Gastroesophageal sphincter (tissue), 4 donors: ENCODE results near the gene IL1RAPL1. TPM values are rescaled to one million over a fixed set of nuclear protein-coding genes. Genes with fewer than 3 reads are reported as not detected.
A peak's percentile ranks its signal among the peaks of the same experiment; 100 is the strongest.

Experiments
- ATAC-seq: fragments of 150-250 bp; one replicate; pipeline ENCODE4 v1.9.1; 2016; ENCODE audit warnings: mild to moderate bottlenecking, moderate library complexity
- H3K27ac ChIP-seq, 4 donors: fragments of 200-600 bp; sonication (generic) in 3 of 4; 1 replicate in 3 of 4; 2 replicates in 1 of 4; pipeline ENCODE4 v1.5.1; 2016 to 2019
- H3K27me3 ChIP-seq: fragments of 200-600 bp; sonication (generic); one replicate; pipeline ENCODE4 v1.5.1; 2019
- H3K36me3 ChIP-seq, 2 donors: fragments of 200-600 bp; sonication (generic); one replicate each; pipeline ENCODE4 v1.5.1; 2019; ENCODE audit warnings: control low read depth in 1 of 2
- H3K4me1 ChIP-seq, 3 donors: fragments of 200-600 bp; sonication (generic); 1 replicate in 2 of 3; 2 replicates in 1 of 3; pipeline ENCODE4 v1.5.1; 2016 to 2019; ENCODE audit warnings: control low read depth in 2 of 3
- H3K4me3 ChIP-seq, 2 donors: fragments of 200-600 bp; sonication (generic); one replicate each; pipeline ENCODE4 v1.5.1; 2019; ENCODE audit warnings: mild to moderate bottlenecking in 1 of 2, moderate library complexity in 1 of 2
- H3K9me3 ChIP-seq, 3 donors: fragments of 200-600 bp; sonication (generic); one replicate each; pipeline ENCODE4 v1.5.1; 2017 to 2019; ENCODE audit warnings: control low read depth in 2 of 3
- EP300 ChIP-seq: sonication (generic); formaldehyde crosslinking; IDR thresholded peaks from one replicate; pipeline ENCODE4 v1.6.1; 2017; ENCODE audit warnings: antibody characterized with exemption, mild to moderate bottlenecking
- POLR2A ChIP-seq, 2 donors: fragments of 450-650 bp; IDR thresholded peaks; one replicate each; pipeline ENCODE4 v1.6.1; 2017; ENCODE audit warnings: antibody characterized with exemption in 2 of 2, mild to moderate bottlenecking in 2 of 2, moderate library complexity in 1 of 2
- POLR2AphosphoS5 ChIP-seq: sonication (generic); formaldehyde crosslinking; IDR thresholded peaks from one replicate; pipeline ENCODE4 v1.6.1; 2017; ENCODE audit warnings: antibody characterized with exemption
- WGBS, 2 donors: methylation state at CpG; one replicate each; pipeline ENCODE4 v1.1.5; 2018; ENCODE audit warnings: low coverage in 1 of 2; 5-methylcytosine and 5-hydroxymethylcytosine counted together
- total RNA-seq, 4 donors: library from RNA; depleted of rRNA; stranded (reverse); fragments of >200 nt; gene quantifications; one replicate each; pipeline ENCODE4 v1.1.0, GENCODE V29; 2016
- TF ChIP-seq, protein P1 (sequence below), 4 experiments: fragments of 200-600 bp in 2 of 4; fragments of 450-650 bp in 2 of 4; sonication (generic) in 1 of 4; IDR thresholded peaks; one replicate each; pipeline ENCODE4 v1.5.1; 2017 to 2019; ENCODE audit warnings: antibody characterized with exemption in 4 of 4, mild to moderate bottlenecking in 2 of 4, moderate library complexity in 2 of 4

IL1RAPL1 gene
- total RNA-seq, 4 donors from 2014 or later = 0.27 to 1.6 (median 0.44) TPM

DNA sequence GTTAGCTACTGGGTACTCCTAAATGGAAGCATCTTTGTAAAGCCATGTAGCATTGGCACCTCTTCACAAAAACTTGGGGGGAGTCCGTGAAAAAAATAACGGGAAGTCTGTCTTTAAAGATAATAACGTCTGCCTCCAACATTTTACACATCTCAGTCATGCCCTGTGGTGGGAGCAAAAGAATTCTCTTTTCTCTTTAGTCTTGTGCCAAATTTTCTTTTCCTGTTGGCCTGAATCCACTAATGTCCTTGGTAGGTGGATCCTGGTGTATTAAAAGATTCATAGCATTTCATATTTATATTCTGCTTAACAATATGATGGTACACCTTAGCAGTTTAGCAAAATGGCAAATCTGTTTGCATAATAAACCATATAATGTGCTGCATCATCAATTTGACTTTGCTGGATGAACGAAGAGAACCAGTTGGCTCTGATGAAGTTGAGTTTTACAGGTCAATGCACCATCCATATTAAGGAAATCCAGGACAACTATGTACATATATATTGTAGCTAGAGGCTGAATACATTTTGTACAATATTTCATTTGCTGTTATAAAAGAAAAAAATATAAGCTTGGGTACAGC lies 881.8 kb downstream of the IL1RAPL1 start:
- Histone ChIP-seq H3K36me3 (no peaks in the 10 kb centered on the region), H3K9me3 (no peaks in the 10 kb centered on the region), H3K4me1 (no peaks in the 10 kb centered on the region), H3K27me3 (no peaks in the 10 kb centered on the region), H3K27ac (no peak overlapping the region), H3K4me3 (no peak overlapping the region)
- ATAC-seq = no peak
- TF ChIP-seq EP300 = no peak
- TF ChIP-seq, protein P1, sequence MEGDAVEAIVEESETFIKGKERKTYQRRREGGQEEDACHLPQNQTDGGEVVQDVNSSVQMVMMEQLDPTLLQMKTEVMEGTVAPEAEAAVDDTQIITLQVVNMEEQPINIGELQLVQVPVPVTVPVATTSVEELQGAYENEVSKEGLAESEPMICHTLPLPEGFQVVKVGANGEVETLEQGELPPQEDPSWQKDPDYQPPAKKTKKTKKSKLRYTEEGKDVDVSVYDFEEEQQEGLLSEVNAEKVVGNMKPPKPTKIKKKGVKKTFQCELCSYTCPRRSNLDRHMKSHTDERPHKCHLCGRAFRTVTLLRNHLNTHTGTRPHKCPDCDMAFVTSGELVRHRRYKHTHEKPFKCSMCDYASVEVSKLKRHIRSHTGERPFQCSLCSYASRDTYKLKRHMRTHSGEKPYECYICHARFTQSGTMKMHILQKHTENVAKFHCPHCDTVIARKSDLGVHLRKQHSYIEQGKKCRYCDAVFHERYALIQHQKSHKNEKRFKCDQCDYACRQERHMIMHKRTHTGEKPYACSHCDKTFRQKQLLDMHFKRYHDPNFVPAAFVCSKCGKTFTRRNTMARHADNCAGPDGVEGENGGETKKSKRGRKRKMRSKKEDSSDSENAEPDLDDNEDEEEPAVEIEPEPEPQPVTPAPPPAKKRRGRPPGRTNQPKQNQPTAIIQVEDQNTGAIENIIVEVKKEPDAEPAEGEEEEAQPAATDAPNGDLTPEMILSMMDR (IDR thresholded peaks at IDR 0.05) = no peak
- no peak for TF ChIP-seq POLR2A (IDR thresholded peaks at IDR 0.05)
- no peak for TF ChIP-seq POLR2AphosphoS5
- 57 to 93% methylated on average over 1 to 3 of the region's 4 CpGs for WGBS, 2 donors

DNA sequence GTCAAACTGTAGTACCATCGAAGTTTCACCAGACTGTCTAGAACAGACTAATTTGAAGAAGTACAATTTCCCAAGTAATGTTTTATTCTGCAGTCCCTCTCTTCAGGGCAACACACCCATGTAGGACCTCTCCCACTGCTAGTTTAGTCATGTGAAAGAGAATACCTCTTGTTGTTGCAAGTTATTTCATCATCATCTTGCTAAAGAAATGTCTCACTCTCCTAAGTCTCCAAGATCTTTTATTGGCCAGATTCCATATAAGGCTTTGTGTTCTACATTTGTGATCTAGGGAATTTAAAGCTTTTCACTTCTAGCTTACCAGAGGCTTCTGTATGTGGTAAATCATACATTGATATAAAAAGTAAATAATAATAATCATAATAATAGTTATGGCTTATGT lies 882.8 kb downstream of the IL1RAPL1 start:
- Histone ChIP-seq H3K4me3 (no peak overlapping the region), H3K36me3 (no peaks in the 10 kb centered on the region), H3K27ac (no peak overlapping the region), H3K9me3 (no peaks in the 10 kb centered on the region), H3K27me3 (no peaks in the 10 kb centered on the region), H3K4me1 (no peaks in the 10 kb centered on the region)
- no peak for ATAC-seq
- no peak for TF ChIP-seq EP300
- TF ChIP-seq POLR2AphosphoS5 = no peak
- TF ChIP-seq, protein P1 (IDR thresholded peaks at IDR 0.05) = no peak
- no peak for TF ChIP-seq POLR2A (IDR thresholded peaks at IDR 0.05)
- 78 to 100% methylated on average over 1 of the region's 1 CpG for WGBS, 2 donors

DNA sequence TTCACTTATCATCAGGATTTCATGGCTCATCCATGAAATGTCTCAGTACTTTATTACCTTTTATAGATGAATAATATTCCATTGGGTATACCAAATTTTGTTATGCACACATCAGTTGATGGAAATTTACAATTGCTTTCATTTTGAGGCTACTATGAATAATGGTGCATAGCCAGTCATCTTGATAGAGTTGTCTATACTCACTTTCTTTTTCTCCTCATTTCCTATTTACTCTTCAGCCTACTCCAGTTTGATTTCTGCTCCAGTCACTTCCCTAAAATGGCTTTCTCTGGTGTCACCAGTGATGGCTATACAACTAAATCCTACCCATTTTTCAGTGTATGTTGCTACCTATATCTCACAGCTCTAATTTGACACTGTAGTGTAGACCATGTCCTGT lies 884.6 kb downstream of the IL1RAPL1 start:
- H3K27me3 ChIP-seq = no peaks in the 10 kb centered on the region
- no peak overlapping the region for H3K4me3 ChIP-seq
- H3K9me3 ChIP-seq = no peaks in the 10 kb centered on the region
- H3K4me1 ChIP-seq = no peaks in the 10 kb centered on the region
- TF ChIP-seq POLR2AphosphoS5 (no peak), POLR2A (IDR thresholded peaks at IDR 0.05) (no peak), EP300 (no peak)
- TF ChIP-seq, protein P1 (IDR thresholded peaks at IDR 0.05) = no peak
- H3K36me3 ChIP-seq = no peaks in the 10 kb centered on the region
- no peak overlapping the region for H3K27ac ChIP-seq
- no peak for ATAC-seq

DNA sequence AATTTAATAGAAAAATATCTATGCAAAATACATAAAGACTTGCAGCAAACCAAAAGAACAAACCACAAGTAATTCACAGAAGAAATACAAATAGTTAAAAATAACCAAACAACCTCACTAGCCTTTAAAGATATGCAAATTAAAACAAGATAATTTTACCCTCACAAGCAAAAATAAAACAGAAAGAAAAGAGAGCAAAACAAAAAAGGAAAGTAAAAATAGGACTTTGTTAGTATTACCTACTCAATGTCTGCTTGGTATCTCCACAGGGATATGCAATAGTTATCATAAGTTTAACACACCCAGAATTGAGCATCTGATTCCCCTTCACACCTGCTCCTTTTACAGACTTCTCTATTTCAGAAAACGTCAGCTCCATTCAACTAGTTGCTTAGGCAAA lies 890.6 kb downstream of the IL1RAPL1 start:
- no peak for TF ChIP-seq POLR2AphosphoS5
- 55 to 56% methylated on average over 1 of the region's 1 CpG for WGBS, 2 donors
- Histone ChIP-seq H3K9me3 (no peaks in the 10 kb centered on the region), H3K4me3 (no peak overlapping the region), H3K36me3 (no peaks in the 10 kb centered on the region), H3K27me3 (no peaks in the 10 kb centered on the region), H3K4me1 (no peaks in the 10 kb centered on the region), H3K27ac (no peak overlapping the region)
- ATAC-seq = no peak

DNA sequence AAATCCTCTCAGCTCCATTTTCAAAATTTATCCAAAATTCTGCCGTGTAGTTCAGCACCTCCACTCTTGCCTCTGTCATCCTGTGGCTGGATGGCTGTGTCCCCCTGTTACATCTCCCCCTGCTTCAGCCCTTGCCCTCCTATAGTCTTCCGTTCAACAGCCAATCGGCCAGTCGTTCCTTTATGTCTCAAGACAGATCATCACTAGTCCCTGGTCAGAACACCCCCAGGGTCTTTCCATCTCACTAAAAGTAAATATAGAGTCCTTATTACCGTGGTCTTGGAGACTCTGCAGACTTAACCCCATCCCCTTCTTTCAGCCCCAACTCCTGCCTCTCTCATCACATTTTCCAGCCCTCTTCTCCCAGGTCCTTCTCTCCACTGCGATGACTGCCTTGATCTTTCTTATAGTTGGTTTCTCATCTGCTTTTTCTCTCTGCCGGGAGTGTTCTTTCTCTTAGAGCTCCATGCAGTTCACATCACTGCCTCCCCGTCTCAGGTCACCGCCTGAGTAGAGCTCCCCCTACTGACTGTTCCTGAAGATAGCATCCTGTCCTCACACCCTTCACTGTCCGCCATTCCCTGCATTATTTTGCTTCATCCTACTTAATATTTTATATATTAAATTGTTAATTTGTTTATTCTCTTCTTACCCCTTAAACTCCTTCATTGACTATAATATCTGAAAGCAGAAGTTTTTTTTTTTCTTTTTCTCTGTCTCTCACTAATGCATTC lies 891.3 kb downstream of the IL1RAPL1 start:
- no peak overlapping the region for H3K27ac ChIP-seq
- no peak for TF ChIP-seq POLR2AphosphoS5
- no peak for TF ChIP-seq POLR2A (IDR thresholded peaks at IDR 0.05)
- TF ChIP-seq, protein P1 (IDR thresholded peaks at IDR 0.05) = peak in 3 of 4 experiments; percentile 20 to 48 (median 27)
- 45 to 58% methylated on average over 7 to 9 of the region's 10 CpGs for WGBS, 2 donors
- H3K4me1 ChIP-seq = no peaks in the 10 kb centered on the region
- no peak overlapping the region for H3K4me3 ChIP-seq
- no peaks in the 10 kb centered on the region for H3K27me3 ChIP-seq
- H3K36me3 ChIP-seq = no peaks in the 10 kb centered on the region
- H3K9me3 ChIP-seq = no peaks in the 10 kb centered on the region
- ATAC-seq = no peak
